NCI-H526 (cell line): Measurements from ENCODE around the gene ANKFY1.
A peak's percentile ranks its signal among the peaks of the same experiment; 100 is the strongest.

Experiments used
- DNase-seq, 2 experiments: peaks; one replicate each; lab custom pipeline; 2025; lab: John Stamatoyannopoulos, UW

The ANKFY1 gene

GRCh38 chr17:4263282-4264215 is at the start of gene ANKFY1:
TSS of gene ANKFY1 (minus strand) at chr17:4263979. CDS start at chr17:4263941, 38 bp downstream.
- peak; percentile 80 to 88 for DNase-seq

DNA sequence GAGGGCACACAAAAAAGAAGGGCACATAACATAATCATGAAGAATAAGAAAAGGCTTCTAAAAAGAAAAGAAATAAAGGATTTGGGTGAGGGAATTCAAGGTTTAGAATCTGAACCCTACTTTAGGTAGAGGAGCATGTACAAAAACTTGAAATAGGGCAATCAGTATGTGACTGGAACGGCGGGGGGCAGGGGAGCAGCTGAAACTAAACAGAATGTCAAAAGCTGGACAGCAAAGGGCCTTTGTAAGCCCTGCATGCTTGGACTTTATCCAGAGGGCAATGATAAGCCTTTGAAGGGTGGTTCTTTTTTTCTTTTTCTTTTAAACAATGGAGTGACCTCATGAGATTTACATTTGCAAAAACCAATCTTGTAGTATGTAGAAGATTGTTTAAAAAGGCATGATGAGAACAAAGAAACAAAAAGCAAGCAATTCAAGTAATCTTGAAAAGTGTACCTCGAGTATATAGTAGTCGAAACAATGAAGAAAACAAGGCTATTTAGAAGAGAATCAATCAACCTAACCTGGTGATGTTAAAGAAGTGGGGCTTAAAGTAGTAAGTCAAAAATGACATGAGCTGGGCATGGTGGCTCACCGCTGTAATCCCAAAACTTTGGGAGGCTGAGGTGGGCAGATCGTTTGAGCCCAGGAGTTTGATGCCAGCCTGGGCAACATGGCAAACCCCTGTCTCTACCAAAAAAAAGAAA is 46.7 kb upstream of the ANKFY1 start:
- no peak for DNase-seq

DNA sequence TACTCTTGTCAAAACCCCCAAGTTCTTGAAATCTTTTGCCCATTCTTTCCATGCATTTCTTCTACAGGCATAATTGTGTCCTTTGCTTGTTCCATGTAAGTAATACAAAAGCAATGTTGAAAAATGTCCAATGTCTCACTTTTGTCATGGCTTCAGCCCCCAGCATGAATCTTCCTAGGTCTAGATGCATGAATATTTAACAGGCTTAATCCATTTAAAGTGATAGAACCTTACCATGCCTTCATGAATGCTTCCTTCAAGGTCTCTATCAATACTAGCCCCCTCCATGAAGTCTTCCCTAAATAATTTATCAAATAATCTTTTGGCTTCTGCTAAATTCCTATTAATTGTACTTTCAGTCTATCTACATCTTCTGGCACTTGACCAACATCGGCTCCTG is 46.1 kb upstream of the ANKFY1 start:
- DNase-seq: no peak

DNA sequence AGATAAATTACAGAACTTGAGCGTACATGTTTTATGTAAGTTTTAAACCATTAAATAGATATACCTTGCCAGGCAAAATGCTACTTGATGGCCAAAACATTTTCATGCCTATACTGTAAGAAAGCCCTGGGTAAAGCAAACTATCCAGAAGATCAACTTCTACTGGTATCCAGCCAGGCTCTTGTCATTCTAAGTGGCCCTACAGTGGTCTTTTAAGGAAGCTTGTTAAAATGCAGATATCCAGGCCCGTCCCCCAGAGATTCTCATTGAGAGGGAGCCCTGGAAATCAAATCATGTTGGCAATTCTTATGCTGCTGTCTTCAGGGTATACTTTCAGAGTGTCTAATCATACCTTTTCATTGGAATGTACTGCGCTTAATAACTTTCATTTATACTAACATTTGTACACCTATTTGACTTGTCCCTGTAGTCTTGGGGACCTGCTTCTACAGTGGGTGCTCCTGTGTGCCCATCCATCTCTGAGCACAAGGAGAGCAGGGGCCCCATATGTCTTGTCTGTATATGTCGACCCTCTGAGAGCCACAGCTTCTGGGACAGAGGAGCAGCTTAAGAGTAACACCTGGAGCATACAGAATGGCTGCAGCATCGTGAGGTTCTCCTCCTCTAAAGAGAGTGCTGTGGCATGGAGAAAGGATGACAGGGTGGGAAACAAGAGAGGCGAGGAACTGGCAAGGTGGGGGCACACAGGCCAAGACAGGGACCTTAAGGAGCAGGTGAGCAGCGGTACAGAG is 43.6 kb upstream of the ANKFY1 start:
- no peak for DNase-seq

DNA sequence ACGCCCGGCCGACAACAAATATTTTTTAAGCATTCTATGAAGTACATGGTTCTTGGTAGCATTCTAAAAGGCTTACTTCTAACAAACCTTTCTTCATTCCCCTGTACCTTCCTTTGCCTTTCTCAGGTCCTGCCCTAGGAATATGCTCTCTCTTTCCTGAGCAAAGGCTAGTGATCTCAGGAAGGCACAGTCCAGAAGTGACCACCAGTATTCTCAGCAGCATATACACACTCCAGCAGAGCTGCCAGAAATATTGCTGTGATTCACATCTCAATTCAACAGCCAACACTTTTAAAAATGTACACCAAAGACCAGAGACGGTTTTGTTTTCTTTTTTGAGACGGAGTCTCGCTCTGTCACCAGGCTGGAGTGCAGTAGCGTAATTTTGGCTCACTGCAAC is 41.4 kb upstream of the ANKFY1 start:
- no peak for DNase-seq

GRCh38 chr17:4304417-4305027 is 40.7 kb upstream of the ANKFY1 start:
- DNase-seq: peak in 1 of 2 experiments; percentile 36

DNA sequence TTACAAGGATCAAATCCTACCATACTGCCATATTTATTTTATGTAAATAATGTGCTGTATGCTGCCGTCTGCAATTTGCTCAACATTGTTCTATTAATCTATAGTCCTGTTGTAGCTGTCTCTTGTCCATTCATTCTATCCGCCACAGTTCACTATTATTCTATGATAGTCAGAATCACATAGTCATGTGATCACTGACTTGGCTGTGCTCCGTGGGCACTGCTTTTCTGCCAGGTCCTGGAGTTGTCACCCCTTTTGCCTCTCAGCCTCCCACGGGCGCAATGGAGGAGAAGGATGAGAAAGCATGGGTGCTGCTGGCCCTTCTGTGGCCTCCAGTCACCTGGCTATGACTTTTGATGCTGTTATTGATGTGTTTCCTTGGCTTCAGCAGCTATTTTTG is 37.3 kb upstream of the ANKFY1 start:
- no peak for DNase-seq

- no peak for DNase-seq
Measured at GRCh38 chr17:4297351-4297750, 33.6 kb upstream of the ANKFY1 start.

DNA sequence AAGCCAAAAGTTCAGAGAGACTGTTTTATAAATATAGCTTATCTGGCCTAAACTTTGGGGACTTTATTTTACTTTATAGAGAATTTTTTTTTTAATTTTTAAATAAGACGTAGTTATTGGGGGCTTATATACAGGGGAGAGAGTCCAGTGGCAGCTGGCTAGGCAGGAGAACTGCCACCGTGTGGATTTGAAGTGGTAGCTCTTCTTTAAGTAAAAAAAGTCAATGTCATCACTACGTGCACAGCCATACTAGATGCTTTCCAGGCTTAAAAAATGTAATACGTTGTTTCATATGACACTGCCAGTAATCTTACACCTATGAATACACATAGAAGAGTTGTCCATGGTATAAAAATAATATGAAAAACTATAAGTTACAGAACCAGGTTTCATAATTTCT is 31.9 kb upstream of the ANKFY1 start:
- DNase-seq: no peak

GRCh38 chr17:4293572-4293971 is 29.8 kb upstream of the ANKFY1 start:
- no peak for DNase-seq

DNA sequence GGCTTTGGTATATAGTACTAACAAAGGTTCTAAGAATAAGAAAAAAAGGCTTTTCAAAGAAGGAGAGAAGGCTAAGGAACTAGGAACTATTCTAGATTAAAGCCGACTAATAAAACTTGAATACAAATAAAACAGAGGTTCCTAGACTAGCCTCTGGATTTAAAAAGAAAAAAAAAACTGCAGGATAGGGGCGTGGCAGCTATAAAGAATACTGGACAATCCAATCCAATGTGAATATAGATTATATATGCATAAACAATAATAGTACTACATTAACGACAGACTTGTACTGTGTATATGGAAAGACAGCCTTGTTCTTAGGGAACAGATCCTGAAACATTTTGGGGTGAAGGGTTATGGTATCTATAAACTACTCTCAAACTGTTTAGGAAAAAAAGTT is 23.9 kb upstream of the ANKFY1 start:
- no peak for DNase-seq

DNA sequence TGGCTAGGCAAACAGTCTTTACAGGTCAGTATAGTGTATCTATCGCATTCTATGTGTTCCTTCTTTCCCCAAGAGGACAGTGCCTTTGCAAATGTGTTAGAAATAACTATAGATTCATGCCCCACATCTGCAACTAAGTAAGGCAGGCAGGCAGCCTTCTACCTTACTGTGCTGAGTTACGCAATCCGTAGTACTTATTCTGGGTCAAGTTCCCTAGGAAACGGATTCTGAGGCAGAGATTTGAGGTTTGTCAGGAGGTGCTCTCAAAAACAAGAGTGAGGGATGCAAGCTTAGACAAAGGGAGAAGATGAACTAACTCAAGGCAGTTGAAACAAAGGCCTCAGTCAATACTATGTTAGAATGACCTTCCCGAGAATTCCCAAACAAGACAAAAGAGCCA is 12.7 kb upstream of the ANKFY1 start:
- DNase-seq: no peak

DNA sequence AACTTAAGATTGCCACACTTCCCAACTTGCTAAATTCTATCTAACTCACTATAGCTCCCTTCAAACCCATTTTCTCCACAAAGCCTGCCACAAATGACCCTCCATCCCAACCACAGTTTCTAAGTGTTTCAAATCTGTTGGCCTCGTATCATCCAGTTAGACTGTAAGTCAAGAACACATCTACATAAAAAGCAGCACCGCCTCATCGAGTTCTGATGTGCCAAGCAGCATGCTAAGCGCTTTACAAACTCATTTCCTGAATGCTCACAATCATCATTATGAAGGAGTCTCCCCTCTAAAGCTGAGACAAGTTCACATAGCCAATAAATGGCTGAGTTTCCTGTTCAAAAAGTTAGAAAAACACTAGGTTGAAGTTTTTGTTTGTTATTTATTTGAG is 9.2 kb upstream of the ANKFY1 start:
- no peak for DNase-seq

GRCh38 chr17:4272213-4272971 is 8.6 kb upstream of the ANKFY1 start:
- DNase-seq: no peak

DNA sequence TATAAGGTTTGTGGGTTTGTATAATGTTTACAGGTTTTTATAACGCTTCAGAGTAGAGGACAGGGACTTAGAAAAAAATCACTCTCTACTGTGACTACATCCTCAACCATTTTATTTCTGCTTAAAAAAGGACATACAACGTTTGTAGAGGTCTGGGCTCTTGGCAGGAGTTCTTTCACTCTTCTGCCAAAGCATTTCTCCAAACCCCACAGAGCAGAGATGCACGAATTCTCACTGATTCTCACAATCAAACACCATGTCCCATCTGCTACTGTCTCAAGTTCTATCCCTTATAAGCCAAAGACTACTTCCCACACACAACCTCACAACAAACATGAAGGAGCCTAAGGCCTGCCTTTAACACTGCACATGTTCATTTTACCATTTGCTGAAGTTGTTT is 7.0 kb upstream of the ANKFY1 start:
- no peak for DNase-seq

DNA sequence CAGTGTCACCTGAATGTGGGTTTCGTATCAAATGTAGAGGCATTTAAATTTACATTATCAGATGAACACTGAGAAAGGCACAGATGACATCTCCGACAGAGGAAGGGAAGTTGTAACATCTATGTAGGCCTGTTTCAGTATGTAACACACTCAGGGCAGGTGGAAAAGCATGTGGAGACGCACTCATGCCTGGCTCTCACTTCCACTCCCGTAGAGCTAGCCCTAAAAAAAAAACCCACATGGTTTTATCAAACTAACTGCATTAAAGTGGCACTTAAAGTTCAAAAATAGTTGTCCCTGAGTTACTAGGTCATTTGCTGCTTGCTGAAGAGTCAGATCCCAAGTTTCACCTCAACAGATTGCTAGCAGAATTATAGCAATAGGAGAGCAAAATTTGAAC is 6.1 kb upstream of the ANKFY1 start:
- DNase-seq: no peak

DNA sequence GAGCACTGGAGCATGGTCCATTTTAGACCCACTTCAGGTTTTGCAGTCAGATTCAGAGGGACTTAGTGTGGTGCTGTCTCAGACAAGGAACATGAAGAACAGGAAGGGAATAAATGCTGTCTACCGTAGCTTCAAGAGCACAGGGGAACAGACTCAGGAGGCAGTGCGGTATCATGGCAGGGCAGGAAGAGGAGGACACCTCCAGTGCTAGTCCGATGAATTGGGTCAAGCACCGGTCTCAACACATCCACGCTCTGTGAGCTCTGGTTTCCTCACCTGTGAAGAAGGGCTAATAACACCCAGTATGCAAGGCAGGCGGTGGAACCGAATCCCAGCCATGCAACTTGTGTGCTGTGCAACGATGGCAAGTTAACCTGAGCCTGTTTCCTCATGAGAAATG is 3.6 kb upstream of the ANKFY1 start:
- DNase-seq: no peak

DNA sequence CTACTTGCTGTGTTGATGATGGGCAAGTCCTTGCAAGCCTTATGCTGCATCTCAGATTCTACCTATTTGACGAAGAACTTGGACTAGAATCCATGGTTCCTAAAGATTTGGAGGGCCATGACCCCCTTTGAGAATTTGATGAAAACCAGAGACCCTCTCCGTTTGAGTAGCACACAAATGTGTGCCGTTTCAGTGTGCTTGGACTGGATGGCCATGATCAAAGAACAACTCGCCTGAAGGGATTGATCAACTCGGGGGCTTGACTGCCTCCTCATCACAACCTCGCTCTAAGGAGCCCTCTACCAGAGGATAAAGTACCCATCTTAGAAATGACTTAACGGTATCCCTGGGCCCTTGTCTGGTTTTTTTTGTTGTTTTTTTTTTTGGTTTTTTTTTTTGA is 2.8 kb upstream of the ANKFY1 start:
- no peak for DNase-seq

- DNase-seq: peak in 1 of 2 experiments; percentile 3
Measured at GRCh38 chr17:4262703-4263102, 1.1 kb downstream of the ANKFY1 start.

DNA sequence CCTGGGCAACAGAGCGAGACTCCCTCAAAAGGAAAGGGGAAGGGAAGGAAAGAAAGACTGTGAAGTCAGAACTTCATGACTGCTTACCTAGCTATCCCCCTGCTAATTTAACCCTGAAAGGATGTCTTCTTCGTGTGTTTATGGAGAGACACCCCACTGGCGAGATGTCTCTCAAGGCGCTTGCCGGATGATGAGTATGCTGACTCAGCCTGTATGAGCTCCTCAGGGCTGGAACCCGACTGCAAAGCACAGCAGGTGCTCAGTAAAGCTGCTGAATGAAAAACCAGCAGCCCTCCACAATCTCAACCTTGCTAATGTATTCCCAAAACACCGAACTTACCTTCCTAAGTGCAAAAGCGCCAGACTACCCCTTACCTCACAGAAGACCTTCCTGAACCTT is 2.3 kb downstream of the ANKFY1 start:
- DNase-seq: no peak

DNA sequence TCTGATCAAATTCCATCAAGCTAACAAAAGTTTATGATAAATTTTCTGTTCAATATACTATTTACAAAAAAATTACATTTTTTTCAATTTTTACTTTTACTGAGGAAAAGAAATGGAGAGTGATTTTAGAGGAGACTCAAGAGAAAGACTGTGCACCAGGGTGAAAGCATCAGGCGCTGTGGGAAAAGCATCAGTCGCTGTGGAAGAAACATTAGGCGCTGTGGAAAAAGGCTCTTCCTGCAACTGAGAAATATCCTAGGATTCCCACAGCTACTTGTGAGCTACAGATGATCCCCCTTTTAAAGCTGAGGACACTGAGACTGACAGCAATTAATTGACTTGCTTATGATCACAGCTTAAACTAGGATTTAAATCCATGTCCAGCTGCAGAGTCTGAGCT is 4.9 kb downstream of the ANKFY1 start:
- no peak for DNase-seq
